Measurements from ENCODE around the gene PEX5. TPM values are rescaled to one million over a fixed set of nuclear protein-coding genes. Genes with fewer than 3 reads are reported as not detected.

The PEX5 gene
- total RNA-seq, 3 donors from 2014 or later: 41.7 to 79.7 (median 62.6) TPM

DNA sequence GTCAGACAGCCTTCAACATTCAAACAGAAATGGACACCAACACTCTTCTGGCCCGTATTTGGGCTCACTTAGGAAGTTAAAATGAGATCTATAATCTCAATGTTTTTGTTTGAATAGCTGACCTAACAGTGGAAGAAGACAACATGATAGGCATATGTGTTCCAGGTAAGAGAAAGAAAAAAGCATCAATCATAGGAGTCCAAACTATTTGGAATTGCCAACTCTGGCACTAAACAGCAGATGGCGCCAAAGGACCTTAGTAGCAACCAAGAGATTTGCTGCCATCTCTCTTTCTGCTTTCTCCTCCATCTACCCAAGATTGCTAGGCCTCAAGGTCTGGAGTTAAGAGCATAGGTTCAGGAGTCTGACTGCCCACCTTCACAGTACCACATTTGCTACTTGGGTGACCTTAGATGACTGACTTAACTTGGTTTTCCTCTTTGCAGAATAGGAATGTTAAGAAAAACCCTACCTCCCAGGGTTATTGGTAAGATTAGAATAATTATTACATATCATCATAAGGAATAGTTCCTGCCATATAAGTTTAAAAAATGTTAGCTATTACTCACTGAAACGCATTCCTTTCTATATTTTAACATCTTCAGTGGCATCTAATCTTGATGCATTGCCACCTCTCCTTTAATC, 30.2 kb downstream of the PEX5 start:
- H3K4me1 ChIP-seq: no peaks in the 10 kb centered on the region
- intact Hi-C loops (cut with DNase I; ENCODE audit: low total_unique reads): loop anchor here (10.0 kb wide), 1 partner anchor 415 kb away; no protein-coding TSS in a partner anchor
- H3K9me3 ChIP-seq: no peaks in the 10 kb centered on the region
- no peaks in the 10 kb centered on the region for H3K27me3 ChIP-seq
- no peak overlapping the region for H3K4me3 ChIP-seq
- peak; percentile 49 to 65 for DNase-seq (ENCODE audit: low spot score in 2 of 2)
- TF ChIP-seq, protein P1, sequence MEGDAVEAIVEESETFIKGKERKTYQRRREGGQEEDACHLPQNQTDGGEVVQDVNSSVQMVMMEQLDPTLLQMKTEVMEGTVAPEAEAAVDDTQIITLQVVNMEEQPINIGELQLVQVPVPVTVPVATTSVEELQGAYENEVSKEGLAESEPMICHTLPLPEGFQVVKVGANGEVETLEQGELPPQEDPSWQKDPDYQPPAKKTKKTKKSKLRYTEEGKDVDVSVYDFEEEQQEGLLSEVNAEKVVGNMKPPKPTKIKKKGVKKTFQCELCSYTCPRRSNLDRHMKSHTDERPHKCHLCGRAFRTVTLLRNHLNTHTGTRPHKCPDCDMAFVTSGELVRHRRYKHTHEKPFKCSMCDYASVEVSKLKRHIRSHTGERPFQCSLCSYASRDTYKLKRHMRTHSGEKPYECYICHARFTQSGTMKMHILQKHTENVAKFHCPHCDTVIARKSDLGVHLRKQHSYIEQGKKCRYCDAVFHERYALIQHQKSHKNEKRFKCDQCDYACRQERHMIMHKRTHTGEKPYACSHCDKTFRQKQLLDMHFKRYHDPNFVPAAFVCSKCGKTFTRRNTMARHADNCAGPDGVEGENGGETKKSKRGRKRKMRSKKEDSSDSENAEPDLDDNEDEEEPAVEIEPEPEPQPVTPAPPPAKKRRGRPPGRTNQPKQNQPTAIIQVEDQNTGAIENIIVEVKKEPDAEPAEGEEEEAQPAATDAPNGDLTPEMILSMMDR (IDR thresholded peaks at IDR 0.05): peak; percentile 56 to 86 (median 81)
- TF ChIP-seq POLR2AphosphoS5 (IDR thresholded peaks at IDR 0.05) (no peak), POLR2A (IDR thresholded peaks at IDR 0.05) (no peak)
- no peak overlapping the region for H3K27ac ChIP-seq
- no peaks in the 10 kb centered on the region for H3K36me3 ChIP-seq

DNA sequence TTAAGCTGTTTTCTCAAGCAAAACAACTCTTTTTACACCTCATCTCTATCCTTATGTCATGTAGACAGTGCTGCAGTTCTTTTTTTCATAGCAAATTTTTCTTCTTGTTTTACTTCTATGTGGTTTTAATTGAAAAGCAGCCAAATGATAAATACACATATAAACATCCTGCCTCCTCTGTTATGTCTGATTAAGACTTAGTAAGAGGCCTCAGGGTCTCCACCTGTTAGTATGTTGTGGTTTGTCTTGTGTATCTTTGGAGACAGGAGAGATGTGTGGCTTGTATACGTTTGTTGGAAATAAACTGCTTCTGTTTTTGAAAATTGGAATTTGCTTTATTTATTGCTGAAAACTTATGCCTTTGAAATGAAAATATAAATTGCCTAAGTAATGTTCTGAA, 32.0 kb downstream of the PEX5 start:
- no peak overlapping the region for H3K27ac ChIP-seq
- no peak overlapping the region for H3K4me3 ChIP-seq
- intact Hi-C loops (cut with DNase I; ENCODE audit: low total_unique reads): loop anchor here (10.0 kb wide), 1 partner anchor 413 kb away; no protein-coding TSS in a partner anchor
- H3K4me1 ChIP-seq: no peaks in the 10 kb centered on the region
- H3K36me3 ChIP-seq: no peaks in the 10 kb centered on the region
- no peaks in the 10 kb centered on the region for H3K9me3 ChIP-seq
- DNase-seq (ENCODE audit: low spot score in 2 of 2): no peak
- TF ChIP-seq, protein P1 (IDR thresholded peaks at IDR 0.05): no peak
- TF ChIP-seq POLR2A (IDR thresholded peaks at IDR 0.05) (no peak), POLR2AphosphoS5 (IDR thresholded peaks at IDR 0.05) (no peak)
- no peaks in the 10 kb centered on the region for H3K27me3 ChIP-seq

DNA sequence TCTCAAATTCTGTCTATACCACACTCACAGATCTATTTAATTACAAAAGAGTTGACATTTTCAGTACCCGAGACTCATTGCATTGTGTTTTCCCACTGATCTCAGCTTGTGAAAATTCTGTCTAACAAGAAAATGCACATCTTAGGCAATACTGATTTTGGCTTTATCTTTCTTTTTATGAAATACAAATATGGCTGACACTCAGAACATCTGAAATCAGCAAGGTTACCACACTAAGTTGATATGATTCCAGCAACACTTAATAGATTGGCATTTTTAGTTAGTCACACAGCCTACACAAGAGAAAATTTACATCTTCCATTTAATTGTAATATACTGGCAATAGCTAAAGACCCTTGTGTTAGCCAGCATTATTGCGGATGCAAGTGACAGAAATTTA, 40.3 kb downstream of the PEX5 start:
- no peaks in the 10 kb centered on the region for H3K4me1 ChIP-seq
- H3K4me3 ChIP-seq: no peak overlapping the region
- H3K36me3 ChIP-seq: no peaks in the 10 kb centered on the region
- intact Hi-C loops (cut with DNase I; ENCODE audit: low total_unique reads): loop anchor here (10.0 kb wide), 1 partner anchor 405 kb away; no protein-coding TSS in a partner anchor
- H3K9me3 ChIP-seq: no peaks in the 10 kb centered on the region
- H3K27ac ChIP-seq: no peak overlapping the region
- no peaks in the 10 kb centered on the region for H3K27me3 ChIP-seq
- TF ChIP-seq POLR2AphosphoS5 (IDR thresholded peaks at IDR 0.05) (no peak), POLR2A (IDR thresholded peaks at IDR 0.05) (no peak)
- TF ChIP-seq, protein P1 (IDR thresholded peaks at IDR 0.05): no peak
- DNase-seq (ENCODE audit: low spot score in 2 of 2): no peak

DNA sequence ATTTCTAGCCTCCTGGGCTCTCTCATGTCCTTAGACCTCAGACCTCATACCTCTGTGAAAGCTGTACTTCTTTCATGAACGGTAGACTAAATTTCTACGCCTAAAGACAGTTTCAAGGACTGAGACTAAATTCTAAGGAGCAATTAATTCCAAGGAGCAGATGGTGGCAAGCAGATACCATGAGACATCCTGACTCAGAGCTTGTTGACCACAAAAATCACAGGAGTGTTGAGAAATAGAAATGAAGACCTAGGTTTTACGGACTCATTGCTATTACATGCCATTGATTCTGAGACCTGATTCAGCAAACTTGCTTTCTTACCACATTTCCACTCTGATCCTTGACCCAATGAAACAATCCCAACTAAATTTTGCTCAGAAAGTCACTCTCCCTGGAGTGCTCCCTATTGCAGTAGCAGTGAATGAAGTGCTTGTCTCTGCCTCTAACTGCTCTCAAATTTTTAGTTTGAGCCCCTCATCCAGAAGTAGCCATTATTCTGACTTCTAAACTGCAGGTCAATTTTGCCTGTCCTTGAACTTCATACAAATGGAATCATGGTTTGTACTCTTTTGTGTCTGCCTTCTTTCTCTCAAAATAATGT, 52.0 kb downstream of the PEX5 start:
- Histone ChIP-seq H3K9me3 (peaks cover 0 to 12% of the 10 kb centered on the region in 2 donors), H3K36me3 (no peaks in the 10 kb centered on the region), H3K4me3 (no peak overlapping the region), H3K27ac (no peak overlapping the region), H3K27me3 (no peaks in the 10 kb centered on the region), H3K4me1 (no peaks in the 10 kb centered on the region)
- DNase-seq (ENCODE audit: low spot score in 2 of 2): no peak
- TF ChIP-seq, protein P1 (IDR thresholded peaks at IDR 0.05): no peak
- no peak for TF ChIP-seq POLR2A (IDR thresholded peaks at IDR 0.05)
- no peak for TF ChIP-seq POLR2AphosphoS5 (IDR thresholded peaks at IDR 0.05)
- intact Hi-C loops (cut with DNase I; ENCODE audit: low total_unique reads): no loop called here

Measured in breast epithelium (tissue), 4 donors.